DOHH2 (cell line): ENCODE results near the gene KIF1B.

Experiments used
- H3F3A ChIP-seq: fragments of 200-600 bp; sonication (generic), shearing (Covaris generic); 2 replicates; pipeline ENCODE4 v1.6.0; 2016; ENCODE audit warnings: antibody characterized with exemption, mild to moderate bottlenecking; ENCODE audit not compliant: control insufficient read depth, insufficient read depth
- H3K27ac ChIP-seq: fragments of 200-600 bp; sonication (generic); 2 replicates; pipeline ENCODE4 v1.5.1; 2014; ENCODE audit warnings: low read depth, mild to moderate bottlenecking, low read length, moderate library complexity
- H3K27me3 ChIP-seq: fragments of 200-600 bp; sonication (generic); 2 replicates; pipeline ENCODE4 v1.6.1; 2014; ENCODE audit warnings: mild to moderate bottlenecking, low read length, mixed read lengths; ENCODE audit not compliant: control insufficient read depth
- H3K36me3 ChIP-seq: fragments of 200-600 bp; sonication (generic); 2 replicates; pipeline ENCODE4 v1.6.1; 2014; ENCODE audit warnings: mild to moderate bottlenecking, low read length, moderate library complexity, mixed read lengths; ENCODE audit not compliant: control insufficient read depth
- H3K4me1 ChIP-seq: fragments of 200-600 bp; sonication (generic); 2 replicates; pipeline ENCODE4 v1.6.1; 2014; ENCODE audit warnings: mild to moderate bottlenecking, low read length, mixed read lengths; ENCODE audit not compliant: control insufficient read depth
- H3K4me2 ChIP-seq: fragments of 200-600 bp; sonication (generic); 2 replicates; pipeline ENCODE4 v1.6.0; 2014; ENCODE audit warnings: mild to moderate bottlenecking, low read length, moderate library complexity
- H3K4me3 ChIP-seq: fragments of 200-600 bp; sonication (generic); 2 replicates; pipeline ENCODE4 v1.5.1; 2014; ENCODE audit warnings: mild to moderate bottlenecking, low read length, mixed read lengths
- H3K79me2 ChIP-seq: fragments of 200-600 bp; sonication (generic); 2 replicates; pipeline ENCODE4 v1.6.1; 2014; ENCODE audit warnings: mild to moderate bottlenecking, low read length, mixed read lengths; ENCODE audit not compliant: control insufficient read depth
- H3K9me2 ChIP-seq: fragments of 200-600 bp; sonication (generic); replicated peaks from 2 replicates; pipeline ENCODE4 v1.6.1; 2014; ENCODE audit warnings: mild to moderate bottlenecking, low read length, mixed read lengths; ENCODE audit not compliant: control insufficient read depth
- H3K9me3 ChIP-seq: fragments of 200-600 bp; sonication (generic); 2 replicates; pipeline ENCODE4 v1.6.1; 2014; ENCODE audit warnings: antibody characterized with exemption, low read length, mixed read lengths; ENCODE audit not compliant: control insufficient read depth, insufficient read depth
- H4K20me1 ChIP-seq: fragments of 200-600 bp; sonication (generic); 2 replicates; pipeline ENCODE4 v1.6.0; 2014; ENCODE audit warnings: low read depth, mild to moderate bottlenecking, antibody characterized with exemption, low read length, moderate library complexity; ENCODE audit not compliant: control insufficient read depth, insufficient read depth
- CTCF ChIP-seq: fragments of 200-600 bp; sonication (generic); IDR thresholded peaks from one replicate; pipeline ENCODE4 v1.5.1; 2014; ENCODE audit warnings: antibody characterized with exemption, mild to moderate bottlenecking, low read depth, low read length; ENCODE audit not compliant: poor library complexity, severe bottlenecking
- EZH2phosphoT487 ChIP-seq: fragments of 200-600 bp; sonication (generic); IDR thresholded peaks from 2 replicates; pipeline ENCODE4 v1.6.1; 2017; ENCODE audit warnings: borderline replicate concordance, mild to moderate bottlenecking, antibody characterized with exemption, low read length, moderate library complexity, mixed read lengths

KIF1B gene

DNA sequence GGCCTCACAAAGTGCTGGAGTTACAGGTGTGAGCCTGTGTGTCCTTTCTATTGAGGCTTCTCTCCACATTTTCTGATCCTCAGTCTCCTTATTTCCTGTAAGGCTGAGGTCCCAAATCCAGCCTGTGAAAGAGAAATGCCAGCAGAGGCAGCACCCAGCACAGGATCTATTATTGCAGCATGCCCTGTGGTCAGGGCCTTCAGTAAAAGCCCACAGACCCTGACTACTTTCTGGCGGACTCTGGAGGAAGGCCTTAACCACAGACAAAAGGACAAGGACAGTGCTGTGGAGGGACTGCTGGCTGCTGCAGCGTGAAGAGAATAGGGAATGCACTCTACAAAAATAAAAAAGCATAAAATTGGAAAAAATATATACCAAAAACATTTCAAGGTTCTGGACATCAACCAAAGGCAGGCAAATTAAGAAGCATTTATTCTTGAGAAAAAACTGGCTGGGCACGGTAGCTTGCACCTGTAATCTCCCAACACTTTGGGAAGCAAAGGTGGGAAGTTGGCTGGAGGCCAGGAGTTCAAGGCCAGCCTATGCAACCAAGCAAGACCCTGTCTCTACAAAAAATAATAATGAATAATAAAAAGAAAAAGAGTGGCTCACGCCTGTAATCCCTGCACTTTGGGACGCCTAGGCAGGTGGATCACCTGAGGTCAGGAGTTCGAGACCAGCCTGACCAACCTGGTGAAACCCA is 179.1 kb downstream of the KIF1B start:
- Histone ChIP-seq H3K27me3 (no peaks in the 10 kb centered on the region), H3K4me1 (peaks cover 13% of the 10 kb centered on the region), H4K20me1 (no peaks in the 10 kb centered on the region), H3K9me2 (no peaks in the 10 kb centered on the region), H3K79me2 (no peaks in the 10 kb centered on the region), H3K27ac (no peak overlapping the region), H3F3A (no peaks in the 10 kb centered on the region), H3K4me2 (no peak overlapping the region), H3K4me3 (no peak overlapping the region), H3K9me3 (no peaks in the 10 kb centered on the region; the same call in 1 of the 2 replicates), H3K36me3 (no peaks in the 10 kb centered on the region)
- TF ChIP-seq EZH2phosphoT487 (no peak), CTCF (no peak)

GRCh38 chr1:10396870-10397269 is 186.5 kb downstream of the KIF1B start:
- TF ChIP-seq CTCF (no peak), EZH2phosphoT487 (no peak)
- Histone ChIP-seq H3K27ac (no peak overlapping the region), H3K36me3 (peaks cover 22% of the 10 kb centered on the region), H3K9me2 (no peaks in the 10 kb centered on the region), H3K4me3 (no peak overlapping the region), H4K20me1 (0 out of 2 replicates have a peak, but pooled peaks cover 8% of the 10 kb centered on the region), H3K79me2 (peaks cover 27% of the 10 kb centered on the region), H3K4me2 (no peak overlapping the region), H3K27me3 (no peaks in the 10 kb centered on the region), H3K4me1 (peaks cover 20% of the 10 kb centered on the region), H3F3A (no peaks in the 10 kb centered on the region), H3K9me3 (no peaks in the 10 kb centered on the region; the same call in 1 of the 2 replicates)

DNA sequence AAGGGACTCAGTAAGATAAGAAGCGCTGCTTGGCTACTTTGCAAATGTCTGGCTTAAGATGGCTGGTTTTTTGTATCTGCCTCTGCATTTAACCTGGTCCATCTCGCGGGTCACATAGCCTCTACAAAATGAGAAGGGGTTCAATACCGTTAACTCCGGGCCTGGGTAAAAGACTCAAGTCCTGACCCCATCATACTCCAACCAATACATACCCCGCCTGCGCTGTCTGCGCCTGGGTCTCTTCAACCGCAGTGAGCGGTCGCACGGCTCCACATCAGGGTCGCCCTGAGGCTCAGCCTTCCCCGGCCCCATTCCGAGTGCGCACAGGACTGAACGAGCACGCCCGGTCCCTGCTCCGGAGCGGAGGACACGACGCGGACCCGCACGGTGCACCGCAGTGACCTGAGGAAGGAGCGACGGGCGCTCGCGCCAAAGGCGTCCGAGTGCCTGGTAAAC is 187.9 kb downstream of the KIF1B start:
- Histone ChIP-seq H3F3A (no peaks in the 10 kb centered on the region), H3K79me2 (peaks cover 31% of the 10 kb centered on the region), H3K27me3 (no peaks in the 10 kb centered on the region), H3K4me3 (peak overlapping the region; percentile 97), H3K9me2 (no peaks in the 10 kb centered on the region), H4K20me1 (0 out of 2 replicates have a peak, but pooled peaks cover 8% of the 10 kb centered on the region), H3K36me3 (peaks cover 36% of the 10 kb centered on the region), H3K9me3 (no peaks in the 10 kb centered on the region; the same call in 1 of the 2 replicates), H3K4me1 (peaks cover 20% of the 10 kb centered on the region), H3K27ac (peak overlapping the region; percentile 20), H3K4me2 (peak overlapping the region; percentile 98)
- TF ChIP-seq EZH2phosphoT487 (no peak), CTCF (no peak)
